IMR-90 (cell line): ENCODE results near the gene GOLIM4. TPM values are rescaled to one million over a fixed set of nuclear protein-coding genes. Genes with fewer than 3 reads are reported as not detected.

Experiments
- ATAC-seq: fragments of 200-7000 bp; cut with Tn5 transposase; 2 replicates; pipeline ENCODE4 v1.9.1; 2020; ENCODE audit warnings: low read depth, mild to moderate bottlenecking, moderate library complexity
- BruUV-seq: library from RNA; stranded (reverse); fragments of 400-500 nt; replicated peaks from 2 replicates; lab custom pipeline; 2021; lab: Mats Ljungman, UMichigan
- CTCF ChIA-PET: fragments of 300-600 bp; formaldehyde crosslinking; extraction: SDS; loops from one replicate; lab custom pipeline; 2021; ENCODE audit warnings: antibody characterized with exemption; lab: Yijun Ruan, JAX
- POLR2A ChIA-PET: fragments of 300-600 bp; sonication (Branson Sonifier 250); formaldehyde crosslinking; loops from one replicate; lab custom pipeline; 2022; ENCODE audit warnings: antibody characterized with exemption; ENCODE audit not compliant: unreplicated experiment; lab: Charles Lee
- DNase-seq: peaks from one replicate; pipeline ENCODE4 v3.0.0; 2013
- H2AFZ ChIP-seq: replicated peaks from 2 replicates; pipeline ENCODE3; 2013; ENCODE audit warnings: low read length, mild to moderate bottlenecking; ENCODE audit not compliant: poor library complexity
- H2AK5ac ChIP-seq: 2 replicates; pipeline ENCODE4 v1.6.1; 2013; ENCODE audit warnings: low read depth, low read length, inconsistent platforms
- H2AK9ac ChIP-seq: replicated peaks from 2 replicates; pipeline ENCODE3; 2013; ENCODE audit warnings: mild to moderate bottlenecking, low read depth, low read length, moderate library complexity; ENCODE audit not compliant: poor library complexity
- H2BK120ac ChIP-seq: 2 replicates; pipeline ENCODE4 v1.6.1; 2013; ENCODE audit warnings: low read depth, low read length, inconsistent platforms
- H2BK15ac ChIP-seq: 3 replicates; pipeline ENCODE4 v1.6.1; 2013; ENCODE audit warnings: low read depth, low read length, inconsistent platforms
- H2BK20ac ChIP-seq: 2 replicates; pipeline ENCODE4 v1.6.1; 2013; ENCODE audit warnings: low read depth, mild to moderate bottlenecking, inconsistent platforms, low read length, moderate library complexity
- H2BK5ac ChIP-seq: 2 replicates; pipeline ENCODE4 v1.6.1; 2013; ENCODE audit warnings: mild to moderate bottlenecking, low read depth, low read length, inconsistent platforms; ENCODE audit not compliant: poor library complexity, severe bottlenecking
- H3K14ac ChIP-seq: replicated peaks from 2 replicates; pipeline ENCODE4 v1.6.1; 2013; ENCODE audit warnings: low read depth, low read length, inconsistent platforms
- H3K18ac ChIP-seq: 2 replicates; pipeline ENCODE4 v1.6.1; 2013; ENCODE audit warnings: low read depth, low read length, control low read depth
- H3K23ac ChIP-seq: 2 replicates; pipeline ENCODE4 v1.6.1; 2013; ENCODE audit warnings: low read depth, low read length, inconsistent platforms
- H3K27ac ChIP-seq: 2 replicates; pipeline ENCODE4 v1.5.1; 2013; ENCODE audit warnings: mild to moderate bottlenecking, control low read depth, low read length; ENCODE audit not compliant: insufficient read depth
- H3K27me3 ChIP-seq: 2 replicates; pipeline ENCODE4 v1.6.1; 2013; ENCODE audit warnings: low read length; ENCODE audit not compliant: control insufficient read depth, insufficient read depth
- H3K36me3 ChIP-seq: 2 replicates; pipeline ENCODE4 v1.6.1; 2013; ENCODE audit warnings: low read length, mixed read lengths; ENCODE audit not compliant: control insufficient read depth, insufficient read depth
- H3K4ac ChIP-seq: 2 replicates; pipeline ENCODE4 v1.6.1; 2013; ENCODE audit warnings: low read depth, low read length, inconsistent platforms
- H3K4me1 ChIP-seq: 2 replicates; pipeline ENCODE4 v1.6.1; 2013; ENCODE audit warnings: low read length, mixed read lengths; ENCODE audit not compliant: control insufficient read depth, insufficient read depth
- H3K4me2 ChIP-seq: 2 replicates; pipeline ENCODE4 v1.6.1; 2013; ENCODE audit warnings: low read depth, mild to moderate bottlenecking, control low read depth, low read length, moderate library complexity
- H3K4me3 ChIP-seq: 2 replicates; pipeline ENCODE4 v1.5.1; 2013; ENCODE audit warnings: low read depth, mild to moderate bottlenecking, control low read depth, low read length, moderate library complexity; ENCODE audit not compliant: insufficient read depth
- H3K56ac ChIP-seq: 2 replicates; pipeline ENCODE4 v1.6.1; 2013; ENCODE audit warnings: low read length, inconsistent platforms; ENCODE audit not compliant: insufficient read depth; ENCODE audit errors: extremely low read depth
- H3K79me1 ChIP-seq, 2 experiments: 2 replicates each; pipeline ENCODE4 v1.6.1; 2013; ENCODE audit warnings: low read length in 2 of 2, inconsistent platforms in 1 of 2, low read depth in 1 of 2
- H3K9ac ChIP-seq: 2 replicates; pipeline ENCODE4 v1.6.1; 2013; ENCODE audit warnings: low read depth, low read length, control low read depth
- H3K9me1 ChIP-seq: 2 replicates; pipeline ENCODE4 v1.6.1; 2013; ENCODE audit warnings: low read length, inconsistent platforms; ENCODE audit not compliant: insufficient read depth
- H3K9me3 ChIP-seq: 2 replicates; pipeline ENCODE4 v1.6.1; 2013; ENCODE audit warnings: low read length; ENCODE audit not compliant: control insufficient read depth, insufficient read depth
- H4K20me1 ChIP-seq: 2 replicates; pipeline ENCODE4 v1.6.1; 2013; ENCODE audit warnings: low read length, inconsistent platforms; ENCODE audit not compliant: insufficient read depth
- H4K5ac ChIP-seq: 2 replicates; pipeline ENCODE4 v1.6.1; 2013; ENCODE audit warnings: mild to moderate bottlenecking, low read depth, low read length, control low read depth
- H4K8ac ChIP-seq, 2 experiments: 2 replicates each; pipeline ENCODE4 v1.6.1; 2013; ENCODE audit warnings: low read depth in 2 of 2, low read length in 2 of 2, control low read depth in 1 of 2, inconsistent platforms in 1 of 2
- H4K91ac ChIP-seq: 2 replicates; pipeline ENCODE4 v1.6.1; 2013; ENCODE audit warnings: low read depth, low read length, inconsistent platforms; ENCODE audit not compliant: insufficient read depth
- BHLHE40 ChIP-seq: fragments of 150-350 bp; IDR thresholded peaks from 2 replicates; pipeline ENCODE4 v1.6.1; 2016; ENCODE audit warnings: mild to moderate bottlenecking, low read depth, low read length
- MXI1 ChIP-seq: IDR thresholded peaks from 2 replicates; pipeline ENCODE4 v1.6.1; 2012; ENCODE audit warnings: low read depth, mild to moderate bottlenecking, low read length, moderate library complexity, borderline replicate concordance
- NFE2L2 ChIP-seq: fragments of 150-350 bp; IDR thresholded peaks from 2 replicates; pipeline ENCODE4 v1.6.1; 2016; ENCODE audit warnings: low read depth, mild to moderate bottlenecking, low read length
- POLR2A ChIP-seq: IDR thresholded peaks from 2 replicates; pipeline ENCODE4 v1.6.1; 2012; ENCODE audit warnings: mild to moderate bottlenecking, low read depth, low read length
- RCOR1 ChIP-seq: IDR thresholded peaks from 2 replicates; pipeline ENCODE4 v1.6.1; 2012; ENCODE audit warnings: mild to moderate bottlenecking, low read length, improper control_type of control experiment; ENCODE audit not compliant: insufficient replicate concordance
- WGBS, 2 experiments: methylation state at CpG; one replicate each; pipeline versions ENCODE4 v1.1.5 to v1.1.7; 2013; ENCODE audit warnings: missing lambda C conversion rate in 2 of 2; ENCODE audit not compliant: insufficient read length in 1 of 2; ENCODE audit errors: extremely low coverage in 2 of 2; 5-methylcytosine and 5-hydroxymethylcytosine counted together
- dilution Hi-C: fragments of 300-500 bp; cut with HindIII; formaldehyde crosslinking; loops from one replicate; pipeline ENCODE4 v1.14.3; 2018; ENCODE audit warnings: low sequenced_read_pairs; ENCODE audit not compliant: unreplicated experiment
- in situ Hi-C: fragments of 300-500 bp; cut with MboI; formaldehyde crosslinking; loops from 3 replicates; pipeline ENCODE4 v1.14.3; 2019; ENCODE audit warnings: low sequenced_read_pairs, inconsistent platforms, mixed read lengths
- intact Hi-C: fragments of 100-400 bp; cut with micrococcal nuclease; formaldehyde crosslinking; loops from 2 replicates; pipeline ENCODE4 v1.10.0; 2022
- polyA plus RNA-seq, 3 experiments: library from polyadenylated mRNA; depleted of rRNA; stranded (reverse); fragments of >200 nt; gene quantifications; 2 replicates each; pipeline ENCODE4 v1.2.3, GENCODE V29; 2012; ENCODE audit warnings: low replicate concordance in 1 of 3
- total RNA-seq: library from RNA; depleted of rRNA; stranded (reverse); fragments of >200 nt; gene quantifications from 2 replicates; pipeline ENCODE4 v1.2.3, GENCODE V29; 2012
- TF ChIP-seq, protein P1 (sequence below): fragments of 150-350 bp; IDR thresholded peaks from 2 replicates; pipeline ENCODE4 v1.6.1; 2017; ENCODE audit warnings: mild to moderate bottlenecking, antibody characterized with exemption, low read length, low read depth
- TF ChIP-seq, protein P2 (sequence below): conservative IDR thresholded peaks from 2 replicates; pipeline ENCODE4 v1.5.1; 2012; ENCODE audit warnings: mild to moderate bottlenecking, low read depth, low read length, improper control_type of control experiment

The GOLIM4 gene
- total and polyA plus RNA-seq, 2 of the 4 experiments (the other 2 are of a cell fraction) = 44.6 to 71.2 TPM

DNA sequence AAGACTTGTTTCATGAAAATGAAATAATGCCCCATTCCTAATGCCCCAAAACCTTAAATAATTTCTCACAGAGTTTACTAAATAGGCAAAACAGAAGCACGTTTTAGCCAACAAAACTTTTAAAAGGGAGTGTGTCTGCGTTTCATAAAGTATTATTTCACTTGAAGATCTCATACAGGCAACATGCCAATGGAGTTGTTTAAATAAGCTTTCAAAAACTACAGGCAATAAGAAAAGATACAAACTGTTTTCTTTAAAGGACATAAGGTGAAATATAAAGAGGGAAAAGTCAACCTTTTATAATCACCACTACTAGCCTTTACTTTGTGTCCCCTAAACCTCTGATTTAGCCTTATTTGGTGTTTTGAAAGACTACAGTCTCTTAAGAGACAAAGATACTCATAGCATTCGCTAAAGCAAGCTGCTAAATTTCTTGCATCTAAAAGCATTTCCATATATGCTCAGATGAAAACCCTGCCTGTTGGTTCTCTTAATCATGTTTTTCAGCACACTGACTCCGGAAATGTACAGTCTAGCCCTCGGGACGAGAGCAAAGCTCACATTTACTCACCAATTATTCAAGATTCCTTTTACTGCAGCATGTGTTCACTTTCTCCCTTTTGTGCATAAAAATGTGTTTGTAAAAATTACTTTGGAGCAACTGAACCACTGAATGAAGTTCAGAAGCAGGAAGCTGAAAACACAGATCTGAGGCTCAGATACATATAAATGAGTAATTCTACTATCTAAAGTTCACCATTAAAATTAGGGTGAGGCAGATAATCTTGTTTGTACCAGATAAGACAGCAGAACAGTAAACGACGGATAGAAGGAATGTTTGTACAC is 119.0 kb downstream of the GOLIM4 start:
- Histone ChIP-seq H2BK120ac (no peak overlapping the region), H3K14ac (no peak overlapping the region)
- no peak for ATAC-seq

More for the DNA sequence above, 119.0 kb downstream of the GOLIM4 start:
- Histone ChIP-seq H3K79me1 (no peaks in the 10 kb centered on the region), H3K9me1 (no peaks in the 10 kb centered on the region), H4K91ac (no peak overlapping the region), H2AK9ac (no peak overlapping the region), H4K8ac (no peak overlapping the region), H4K5ac (no peak overlapping the region), H3K56ac (no peak overlapping the region), H2BK15ac (no peak overlapping the region), H4K20me1 (no peaks in the 10 kb centered on the region), H2BK5ac (no peak overlapping the region), H3K4me2 (no peak overlapping the region), H3K23ac (no peak overlapping the region), H3K27ac (no peak overlapping the region), H3K27me3 (no peaks in the 10 kb centered on the region), H3K18ac (no peak overlapping the region), H2BK20ac (no peak overlapping the region), H3K4me3 (no peak overlapping the region), H2AFZ (no peak overlapping the region), H2AK5ac (no peak overlapping the region), H3K4me1 (no peaks in the 10 kb centered on the region), H3K9me3 (no peaks in the 10 kb centered on the region), H3K36me3 (no peaks in the 10 kb centered on the region), H3K9ac (no peak overlapping the region), H3K4ac (no peak overlapping the region)
- intact Hi-C loops = no loop called here
- POLR2A ChIA-PET = no interaction called here
- TF ChIP-seq BHLHE40 (no peak), NFE2L2 (no peak), RCOR1 (no peak), POLR2A (no peak), MXI1 (no peak)
- TF ChIP-seq, protein P1, sequence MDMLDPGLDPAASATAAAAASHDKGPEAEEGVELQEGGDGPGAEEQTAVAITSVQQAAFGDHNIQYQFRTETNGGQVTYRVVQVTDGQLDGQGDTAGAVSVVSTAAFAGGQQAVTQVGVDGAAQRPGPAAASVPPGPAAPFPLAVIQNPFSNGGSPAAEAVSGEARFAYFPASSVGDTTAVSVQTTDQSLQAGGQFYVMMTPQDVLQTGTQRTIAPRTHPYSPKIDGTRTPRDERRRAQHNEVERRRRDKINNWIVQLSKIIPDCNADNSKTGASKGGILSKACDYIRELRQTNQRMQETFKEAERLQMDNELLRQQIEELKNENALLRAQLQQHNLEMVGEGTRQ = no peak
- TF ChIP-seq, protein P2, sequence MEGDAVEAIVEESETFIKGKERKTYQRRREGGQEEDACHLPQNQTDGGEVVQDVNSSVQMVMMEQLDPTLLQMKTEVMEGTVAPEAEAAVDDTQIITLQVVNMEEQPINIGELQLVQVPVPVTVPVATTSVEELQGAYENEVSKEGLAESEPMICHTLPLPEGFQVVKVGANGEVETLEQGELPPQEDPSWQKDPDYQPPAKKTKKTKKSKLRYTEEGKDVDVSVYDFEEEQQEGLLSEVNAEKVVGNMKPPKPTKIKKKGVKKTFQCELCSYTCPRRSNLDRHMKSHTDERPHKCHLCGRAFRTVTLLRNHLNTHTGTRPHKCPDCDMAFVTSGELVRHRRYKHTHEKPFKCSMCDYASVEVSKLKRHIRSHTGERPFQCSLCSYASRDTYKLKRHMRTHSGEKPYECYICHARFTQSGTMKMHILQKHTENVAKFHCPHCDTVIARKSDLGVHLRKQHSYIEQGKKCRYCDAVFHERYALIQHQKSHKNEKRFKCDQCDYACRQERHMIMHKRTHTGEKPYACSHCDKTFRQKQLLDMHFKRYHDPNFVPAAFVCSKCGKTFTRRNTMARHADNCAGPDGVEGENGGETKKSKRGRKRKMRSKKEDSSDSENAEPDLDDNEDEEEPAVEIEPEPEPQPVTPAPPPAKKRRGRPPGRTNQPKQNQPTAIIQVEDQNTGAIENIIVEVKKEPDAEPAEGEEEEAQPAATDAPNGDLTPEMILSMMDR = no peak
- in situ Hi-C loops = no loop called here
- 82% methylated on average over 2 of the region's 8 CpGs; no CpG with 5 or more reads in 1 of the 2 experiments for WGBS, 2 experiments
- no peak for DNase-seq
- BruUV-seq = no TSS peak
- CTCF ChIA-PET = no interaction called here
- dilution Hi-C loops = no loop called here
